ENCODE results near the gene OVOL1. TPM values are rescaled to one million over a fixed set of nuclear protein-coding genes. Genes with fewer than 3 reads are reported as not detected.

The OVOL1 gene
- total and polyA plus RNA-seq, 4 donors, result 0.05 TPM; not detected in 3

DNA sequence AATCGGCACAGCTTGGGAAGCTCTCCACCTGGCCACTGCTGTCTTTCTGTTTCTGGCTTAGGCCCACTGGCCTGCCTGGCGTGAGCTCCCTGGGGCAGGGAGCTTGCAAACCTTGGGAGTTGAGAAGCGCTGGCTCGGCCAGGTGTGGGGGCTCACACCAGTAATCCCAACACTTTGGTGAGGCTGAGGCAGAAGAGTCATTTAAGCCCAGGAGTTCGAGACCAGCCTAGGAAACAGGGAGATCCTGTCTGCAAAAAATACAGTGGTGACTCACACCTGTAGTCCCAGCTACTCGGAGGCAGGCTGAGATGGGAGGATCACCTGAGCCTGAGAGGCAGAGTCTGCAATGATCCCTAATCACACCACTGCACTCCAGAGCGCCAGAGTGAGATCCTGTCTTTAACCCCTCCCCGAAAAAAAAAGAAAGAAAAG, 10.1 kb upstream of the OVOL1 start:
- no peak for DNase-seq (ENCODE audit: low spot score)
- 89% methylated on average over 8 of the region's 8 CpGs for WGBS
- Histone ChIP-seq H3K27ac (ENCODE audit: low read depth in 1 of 2, low read length in 2 of 2) (peak overlapping the region; percentile 60 to 69), H3K4me1 (ENCODE audit: control insufficient read depth in 4 of 4, insufficient read depth in 4 of 4, low read length in 3 of 4) (peaks cover 4 to 19% (median 17%) of the 10 kb centered on the region in 4 donors), H3K4me3 (ENCODE audit: low read depth in 1 of 3, low read length in 3 of 3) (no peak overlapping the region), H3K9me3 (ENCODE audit: control insufficient read depth in 4 of 4, low read length in 3 of 4) (no peaks in the 10 kb centered on the region), H3K27me3 (ENCODE audit: control insufficient read depth in 4 of 4, insufficient read depth in 4 of 4, low read length in 3 of 4) (no peaks in the 10 kb centered on the region), H3K36me3 (ENCODE audit: control insufficient read depth in 4 of 4, insufficient read depth in 3 of 4, low read depth in 1 of 4, low read length in 3 of 4) (peaks cover 0 to 6% (median 0%) of the 10 kb centered on the region in 4 donors), H3K9ac (ENCODE audit: low read depth in 1 of 2, low read length in 2 of 2) (peak overlapping the region in 1 of 2 donors; percentile 19)
- TF ChIP-seq REST (IDR thresholded peaks at IDR 0.05) (no peak), GABPA (IDR thresholded peaks at IDR 0.05 in 1 of 2, conservative IDR thresholded peaks at IDR 0.05 in 1 of 2) (no peak), JUND (IDR thresholded peaks at IDR 0.05) (no peak), RAD21 (IDR thresholded peaks at IDR 0.05) (no peak), FOXA1 (IDR thresholded peaks at IDR 0.05) (no peak)
- TF ChIP-seq, protein P1, sequence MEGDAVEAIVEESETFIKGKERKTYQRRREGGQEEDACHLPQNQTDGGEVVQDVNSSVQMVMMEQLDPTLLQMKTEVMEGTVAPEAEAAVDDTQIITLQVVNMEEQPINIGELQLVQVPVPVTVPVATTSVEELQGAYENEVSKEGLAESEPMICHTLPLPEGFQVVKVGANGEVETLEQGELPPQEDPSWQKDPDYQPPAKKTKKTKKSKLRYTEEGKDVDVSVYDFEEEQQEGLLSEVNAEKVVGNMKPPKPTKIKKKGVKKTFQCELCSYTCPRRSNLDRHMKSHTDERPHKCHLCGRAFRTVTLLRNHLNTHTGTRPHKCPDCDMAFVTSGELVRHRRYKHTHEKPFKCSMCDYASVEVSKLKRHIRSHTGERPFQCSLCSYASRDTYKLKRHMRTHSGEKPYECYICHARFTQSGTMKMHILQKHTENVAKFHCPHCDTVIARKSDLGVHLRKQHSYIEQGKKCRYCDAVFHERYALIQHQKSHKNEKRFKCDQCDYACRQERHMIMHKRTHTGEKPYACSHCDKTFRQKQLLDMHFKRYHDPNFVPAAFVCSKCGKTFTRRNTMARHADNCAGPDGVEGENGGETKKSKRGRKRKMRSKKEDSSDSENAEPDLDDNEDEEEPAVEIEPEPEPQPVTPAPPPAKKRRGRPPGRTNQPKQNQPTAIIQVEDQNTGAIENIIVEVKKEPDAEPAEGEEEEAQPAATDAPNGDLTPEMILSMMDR (IDR thresholded peaks at IDR 0.05; ENCODE audit: low read depth, low read length, missing input control), result no peak

DNA sequence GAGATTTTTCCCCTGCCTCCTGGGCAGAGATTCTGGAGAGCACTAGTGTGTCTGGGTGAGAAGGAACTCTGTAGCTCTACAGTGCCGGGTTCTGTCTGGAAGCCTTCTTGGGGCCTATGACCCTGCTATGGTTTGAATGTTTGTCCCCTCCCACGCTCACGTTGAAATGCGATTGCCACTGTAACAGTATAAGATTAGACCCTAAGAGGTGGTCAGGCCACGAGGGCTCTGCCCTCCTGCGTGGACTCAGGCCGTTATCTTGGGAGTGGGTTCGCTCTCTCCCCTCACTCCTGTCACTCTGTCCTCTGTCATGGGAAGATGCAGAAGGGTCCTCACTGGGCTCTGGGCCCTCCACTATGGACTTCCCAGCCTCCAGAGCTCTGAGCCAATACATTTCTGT, 9.6 kb upstream of the OVOL1 start:
- H3K9ac ChIP-seq (ENCODE audit: low read depth in 1 of 2, low read length in 2 of 2), result no peak overlapping the region
- peaks cover 0 to 6% (median 0%) of the 10 kb centered on the region in 4 donors for H3K36me3 ChIP-seq (ENCODE audit: control insufficient read depth in 4 of 4, insufficient read depth in 3 of 4, low read depth in 1 of 4, low read length in 3 of 4)
- no peaks in the 10 kb centered on the region for H3K27me3 ChIP-seq (ENCODE audit: control insufficient read depth in 4 of 4, insufficient read depth in 4 of 4, low read length in 3 of 4)
- DNase-seq (ENCODE audit: low spot score), result no peak
- WGBS, result 86% methylated on average over 8 of the region's 8 CpGs
- no peak overlapping the region for H3K4me3 ChIP-seq (ENCODE audit: low read depth in 1 of 3, low read length in 3 of 3)
- peaks cover 4 to 19% (median 18%) of the 10 kb centered on the region in 4 donors for H3K4me1 ChIP-seq (ENCODE audit: control insufficient read depth in 4 of 4, insufficient read depth in 4 of 4, low read length in 3 of 4)
- H3K9me3 ChIP-seq (ENCODE audit: control insufficient read depth in 4 of 4, low read length in 3 of 4), result no peaks in the 10 kb centered on the region
- no peak for TF ChIP-seq RXRA (IDR thresholded peaks at IDR 0.05)
- H3K27ac ChIP-seq (ENCODE audit: low read depth in 1 of 2, low read length in 2 of 2), result peak overlapping the region; percentile 60 to 69

DNA sequence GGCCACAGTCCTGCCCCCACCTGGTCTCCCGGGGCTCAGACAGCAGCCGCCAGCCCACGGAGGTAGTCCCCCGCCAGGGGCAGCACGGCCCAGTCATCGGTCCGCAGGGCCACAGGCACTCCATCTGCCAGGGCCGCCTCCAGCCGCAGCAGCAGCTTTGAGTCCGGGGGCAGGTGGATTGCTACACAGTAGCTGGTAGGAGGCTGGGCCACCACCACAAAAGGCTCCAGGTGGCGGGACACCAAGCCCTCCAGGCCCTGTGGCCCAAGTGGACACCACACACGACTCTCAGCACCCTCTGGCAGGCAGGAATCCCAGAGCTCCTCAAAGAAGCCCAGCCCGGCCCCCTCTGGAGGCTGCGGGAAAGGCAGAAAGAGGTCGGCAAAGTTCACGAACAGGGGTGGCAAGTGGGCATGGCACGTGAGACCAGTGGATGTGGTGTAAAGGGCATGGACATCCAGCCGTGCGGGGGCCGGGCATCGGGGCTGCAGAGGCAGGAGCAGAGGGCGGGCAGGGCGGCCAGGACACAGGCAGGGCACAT, 9.0 kb upstream of the OVOL1 start:
- peaks cover 4 to 19% (median 18%) of the 10 kb centered on the region in 4 donors for H3K4me1 ChIP-seq (ENCODE audit: control insufficient read depth in 4 of 4, insufficient read depth in 4 of 4, low read length in 3 of 4)
- DNase-seq (ENCODE audit: low spot score), result no peak
- no peak overlapping the region for H3K4me3 ChIP-seq (ENCODE audit: low read depth in 1 of 3, low read length in 3 of 3)
- H3K27me3 ChIP-seq (ENCODE audit: control insufficient read depth in 4 of 4, insufficient read depth in 4 of 4, low read length in 3 of 4), result no peaks in the 10 kb centered on the region
- peak overlapping the region in 1 of 2 donors; percentile 69 for H3K27ac ChIP-seq (ENCODE audit: low read depth in 1 of 2, low read length in 2 of 2)
- peaks cover 0 to 6% (median 0%) of the 10 kb centered on the region in 4 donors for H3K36me3 ChIP-seq (ENCODE audit: control insufficient read depth in 4 of 4, insufficient read depth in 3 of 4, low read depth in 1 of 4, low read length in 3 of 4)
- TF ChIP-seq TAF1 (conservative IDR thresholded peaks at IDR 0.05), result no peak
- TF ChIP-seq HNF4G (IDR thresholded peaks at IDR 0.05), result no peak
- H3K9ac ChIP-seq (ENCODE audit: low read depth in 1 of 2, low read length in 2 of 2), result no peak overlapping the region
- 94% methylated on average over 23 of the region's 23 CpGs for WGBS
- no peaks in the 10 kb centered on the region for H3K9me3 ChIP-seq (ENCODE audit: control insufficient read depth in 4 of 4, low read length in 3 of 4)

All from liver (tissue), 9 donors.